ENCODE results near the gene TMEM217.

Gene TMEM217

DNA sequence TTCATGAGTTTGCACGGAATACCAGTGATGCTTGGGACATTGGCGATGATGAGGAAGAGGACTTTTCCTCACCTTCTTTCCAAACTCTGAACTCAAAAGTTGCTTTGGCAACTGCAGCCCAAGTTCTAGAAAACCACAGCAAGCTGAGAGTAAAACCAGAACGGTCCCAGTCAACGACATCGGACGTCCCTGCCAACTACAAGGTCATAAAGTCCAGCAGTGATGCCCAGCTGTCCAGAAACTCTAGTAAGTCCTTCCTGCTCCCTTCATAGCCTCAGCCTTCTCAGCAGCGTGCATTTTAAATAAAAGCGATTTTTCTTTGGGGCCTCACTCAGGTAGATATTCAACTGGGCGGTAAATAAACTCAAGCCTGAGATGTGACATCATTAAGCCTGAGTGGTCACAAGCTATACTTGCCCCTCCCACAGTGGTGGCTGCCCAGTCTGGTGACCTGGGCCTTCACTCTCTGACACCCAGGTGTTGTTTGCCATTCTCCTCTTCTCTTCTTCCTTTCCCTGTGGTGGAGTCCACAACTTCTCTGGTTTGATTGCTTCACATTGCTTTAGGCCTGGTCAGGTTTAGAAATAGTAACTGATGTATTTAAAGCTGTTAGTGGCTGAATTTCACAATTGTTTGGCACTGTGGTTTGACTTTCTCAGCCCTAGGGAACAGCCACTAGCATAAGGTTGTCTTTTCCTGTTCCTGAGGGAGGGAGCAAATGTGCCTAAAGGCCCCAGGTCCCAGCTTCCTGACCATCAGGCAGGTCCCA is 21.6 kb upstream of the TMEM217 start:
- no peak for DNase-seq

DNA sequence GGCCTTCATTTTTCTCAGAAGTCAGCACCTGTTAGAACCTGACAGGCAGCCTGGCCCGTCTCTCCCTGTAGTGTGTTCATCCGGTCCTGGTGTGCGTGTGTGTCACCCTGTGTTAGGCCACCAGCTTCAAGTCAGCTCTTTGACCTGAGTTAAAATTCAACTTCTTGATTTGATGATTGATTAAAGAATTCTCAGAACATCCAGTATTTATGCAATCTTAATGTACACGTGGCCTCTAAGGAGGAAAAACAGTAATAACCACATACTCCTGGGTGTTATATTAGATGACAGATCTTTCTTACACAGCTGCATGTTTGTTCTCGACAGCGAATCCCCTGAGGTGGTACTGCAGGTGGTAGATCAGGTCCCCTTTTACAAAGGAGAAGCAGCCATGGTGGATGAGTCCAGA is 19.1 kb upstream of the TMEM217 start:
- no peak for DNase-seq

DNA sequence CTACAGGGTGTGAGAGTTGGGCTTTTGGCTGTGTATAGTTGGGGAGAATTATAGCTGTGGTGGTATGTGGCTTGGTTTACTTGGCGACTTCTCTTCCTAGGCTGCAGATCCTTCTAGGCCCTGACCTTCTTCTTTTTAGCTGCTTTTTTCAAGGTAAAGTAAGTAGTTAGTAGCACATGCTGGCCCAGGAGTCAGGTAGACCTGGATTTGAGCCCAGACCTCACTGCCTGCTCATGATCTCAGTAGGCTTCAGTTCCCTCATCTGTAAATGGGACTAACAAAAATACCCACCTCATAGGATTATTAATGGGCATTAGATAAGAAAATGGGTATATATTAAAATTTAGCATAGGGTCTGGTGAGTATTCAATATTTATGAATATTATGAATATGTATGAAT is 17.4 kb upstream of the TMEM217 start:
- DNase-seq, result no peak

DNA sequence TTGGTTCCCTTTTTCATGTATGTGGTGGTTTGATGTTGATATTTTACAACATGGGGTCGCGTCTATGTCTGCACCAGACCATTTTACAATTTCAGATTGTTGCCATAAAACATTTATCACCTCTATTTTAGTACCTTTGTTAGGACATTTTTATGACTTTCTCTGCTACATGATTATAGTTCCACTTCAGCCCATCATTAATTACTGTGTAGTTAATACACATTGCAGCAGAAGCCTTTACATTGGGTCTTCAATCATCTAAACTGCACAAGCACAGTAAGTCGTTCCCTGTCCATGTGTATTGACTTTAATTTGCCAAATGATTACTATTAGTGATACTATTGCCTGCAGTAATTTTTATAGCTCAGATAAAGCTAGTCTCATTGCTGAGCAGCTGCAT is 15.7 kb upstream of the TMEM217 start:
- DNase-seq, result no peak

DNA sequence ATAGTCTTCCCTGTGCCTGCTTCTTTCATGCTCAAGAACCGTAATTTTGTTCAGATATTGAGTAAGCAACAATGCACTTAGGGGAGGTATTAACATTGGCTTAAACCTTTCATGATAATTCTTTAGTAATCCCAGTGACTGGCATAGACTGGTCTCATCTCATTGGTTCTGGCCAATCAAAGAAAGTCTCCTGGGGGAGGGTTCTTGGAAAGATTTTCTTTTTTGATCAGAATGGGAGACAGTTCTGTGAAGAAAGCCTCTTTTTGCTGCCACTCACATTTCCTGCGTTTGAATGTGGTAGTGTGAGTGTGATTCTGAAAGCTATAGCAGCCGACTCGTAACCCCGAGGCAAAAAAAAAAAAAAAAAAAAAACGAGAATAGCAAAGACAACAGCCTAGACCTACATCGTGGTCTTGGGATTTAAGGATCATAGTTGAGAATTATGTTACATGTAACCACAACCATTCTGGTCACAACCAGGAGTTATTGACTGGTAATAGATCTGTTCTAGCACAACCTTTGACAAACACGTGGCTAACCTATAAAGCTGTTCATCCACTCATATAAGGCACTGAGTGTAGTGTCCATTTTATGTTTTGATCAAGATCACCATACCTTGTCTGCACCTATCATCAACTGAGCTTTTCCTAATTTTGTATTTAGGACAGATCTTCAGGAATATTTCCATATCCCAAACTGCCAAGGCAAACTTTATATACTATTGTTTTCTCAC is 15.1 kb upstream of the TMEM217 start:
- no peak for DNase-seq

DNA sequence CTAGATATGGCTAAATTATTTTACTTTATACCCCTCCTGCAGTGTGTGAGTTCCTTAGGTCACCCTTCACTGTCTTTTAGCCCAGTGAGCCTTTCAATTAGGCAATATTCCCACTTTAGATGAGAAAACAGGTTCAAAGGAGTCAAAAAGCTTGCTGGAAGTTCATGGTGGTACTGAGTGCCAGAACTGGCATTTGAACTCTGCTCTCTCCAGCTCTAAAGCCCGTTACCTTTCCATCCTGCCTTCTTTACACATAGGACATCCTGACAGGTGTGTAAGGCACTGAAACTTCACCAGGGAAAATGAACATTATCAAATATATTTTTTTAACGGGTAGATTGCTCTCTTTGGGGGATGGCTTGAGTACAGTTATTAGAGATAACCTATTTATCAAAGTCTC is 11.2 kb upstream of the TMEM217 start:
- no peak for DNase-seq

DNA sequence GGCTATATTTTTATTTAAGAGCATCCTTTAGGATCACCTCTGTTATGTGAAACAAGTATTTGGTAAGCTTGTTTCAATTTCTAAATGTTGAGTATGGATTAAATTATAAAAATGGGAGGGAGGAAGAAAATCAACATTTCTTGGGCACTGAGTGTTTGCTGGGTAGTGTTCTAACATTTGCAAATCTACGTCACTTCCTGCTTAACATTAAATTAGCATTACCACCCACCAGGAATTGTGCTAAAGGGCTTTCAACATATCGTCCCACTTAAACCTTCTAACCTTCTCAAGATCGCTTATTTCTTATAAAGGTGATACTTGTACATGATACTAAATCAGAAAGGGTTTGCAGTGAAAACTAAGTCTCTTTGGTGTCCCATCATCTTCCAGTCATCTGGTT is 7.9 kb upstream of the TMEM217 start:
- no peak for DNase-seq

DNA sequence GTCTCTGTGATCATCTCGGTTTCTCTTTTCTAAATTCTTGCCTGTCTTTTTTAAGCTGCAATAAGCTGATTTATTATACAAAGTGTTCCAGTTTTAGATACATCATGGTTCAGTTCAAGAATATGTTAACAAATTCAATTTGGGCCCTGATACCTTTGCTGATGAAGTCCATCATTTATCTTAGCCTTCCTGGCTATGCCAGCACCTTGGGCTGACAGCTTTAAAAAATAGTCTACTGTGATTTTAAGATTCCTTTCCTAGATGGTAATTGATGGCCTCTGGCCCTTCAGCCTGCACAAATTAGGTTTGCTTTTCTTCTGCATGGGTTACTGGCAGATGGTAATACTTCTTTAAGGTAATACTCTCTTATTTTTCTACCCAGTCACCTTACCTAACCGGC is 7.1 kb upstream of the TMEM217 start:
- no peak for DNase-seq

DNA sequence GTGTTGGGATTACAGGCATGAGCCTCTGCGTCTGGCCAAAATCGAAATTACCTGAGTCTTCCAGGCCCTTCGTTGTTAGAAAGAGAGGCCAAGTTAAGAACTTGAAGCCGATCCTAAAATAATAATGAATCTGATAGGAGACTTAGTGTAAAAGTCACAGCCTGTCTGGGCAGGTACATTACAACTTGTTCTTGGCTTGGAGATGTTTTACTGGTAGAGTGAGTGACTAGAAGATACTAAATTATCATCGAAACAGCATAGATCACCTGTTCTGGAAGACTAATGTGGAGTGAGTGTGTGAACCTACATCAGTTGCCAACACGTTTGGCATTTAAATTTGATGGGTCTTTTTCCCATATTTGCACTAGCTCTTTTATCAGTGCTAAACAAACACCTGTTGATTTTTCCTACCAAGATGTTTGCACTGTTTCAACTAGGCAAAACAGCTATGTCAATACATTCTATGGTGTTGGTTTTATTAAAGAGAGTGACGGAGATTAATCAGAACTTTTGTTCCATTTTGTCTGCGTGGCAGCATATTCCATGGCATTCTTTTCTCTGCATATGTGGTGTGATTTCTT is 4.6 kb upstream of the TMEM217 start:
- DNase-seq, result no peak

DNA sequence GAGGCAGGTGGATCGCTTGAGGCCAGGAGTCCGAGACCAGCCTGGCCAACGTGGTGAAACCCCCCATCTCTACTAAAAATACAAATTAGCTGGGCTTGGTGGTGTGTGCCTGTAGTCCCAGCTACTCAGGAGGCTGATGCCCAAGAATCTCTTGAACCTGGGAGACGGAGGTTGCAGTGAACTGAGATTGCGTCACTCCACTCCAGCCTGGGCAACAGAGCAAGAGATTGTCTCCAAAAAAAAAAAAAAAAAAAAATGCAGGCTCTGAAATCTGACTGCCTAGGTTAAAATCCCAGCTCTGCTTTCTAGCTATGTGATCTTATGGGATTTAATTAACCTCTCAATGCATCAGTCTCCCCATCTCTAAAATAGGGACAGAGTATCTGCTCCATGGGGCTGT is 3.3 kb upstream of the TMEM217 start:
- DNase-seq, result no peak

DNA sequence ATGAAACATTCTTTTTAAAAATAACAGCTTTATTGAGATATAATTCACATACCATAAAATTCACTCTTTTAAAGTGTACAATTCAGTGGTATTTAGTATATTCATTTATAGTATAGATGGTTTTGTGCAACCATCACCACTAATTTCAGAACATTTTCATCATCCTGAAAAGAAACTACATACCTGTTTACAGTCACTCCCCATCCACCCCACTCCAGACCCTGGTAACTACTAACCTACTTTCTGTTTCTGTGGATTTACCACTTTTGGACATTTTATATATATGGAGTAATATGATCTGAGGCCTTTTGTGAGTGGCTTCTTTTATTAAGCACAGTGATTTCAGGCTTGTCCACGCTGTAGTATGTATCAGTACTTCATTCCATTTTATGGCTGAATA is 2.5 kb upstream of the TMEM217 start:
- DNase-seq, result no peak

DNA sequence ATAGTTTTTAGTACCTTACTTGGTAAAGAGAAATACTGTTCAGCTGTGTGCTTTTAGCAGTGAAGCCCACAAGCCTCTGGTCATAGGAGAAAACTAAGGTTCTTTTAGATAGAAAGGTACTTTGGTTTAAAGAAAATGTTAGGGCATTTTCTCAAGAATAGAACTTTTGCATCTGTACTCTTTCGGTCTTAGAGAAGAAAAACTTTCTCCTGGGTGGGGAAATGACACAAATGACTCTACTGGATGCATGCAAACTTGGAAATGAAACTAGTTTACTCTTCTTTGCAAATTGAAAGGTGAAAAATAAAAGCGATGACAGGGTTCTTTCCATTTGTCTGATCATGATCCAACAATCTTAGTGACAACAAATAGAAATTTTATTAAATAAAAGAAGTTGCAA is 2.1 kb upstream of the TMEM217 start:
- no peak for DNase-seq

DNA sequence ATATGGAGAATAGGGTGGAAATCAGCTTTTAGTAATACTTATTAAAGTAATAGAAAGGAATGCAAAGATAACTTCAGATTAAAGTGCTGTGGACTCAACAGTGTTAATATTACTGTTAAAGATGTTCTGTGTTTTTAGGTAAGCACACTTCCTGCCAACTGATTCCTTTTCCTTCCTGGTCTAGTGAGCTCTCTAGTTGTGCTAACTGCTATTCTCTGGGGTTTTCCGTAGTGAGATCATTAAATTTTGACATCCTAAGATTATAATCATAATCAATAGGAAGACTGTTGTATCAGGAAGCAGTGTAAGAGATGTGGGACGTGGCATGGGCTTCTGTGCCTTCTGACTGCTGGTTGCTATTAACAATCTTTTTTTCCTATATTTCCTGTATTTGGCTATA is 1.2 kb upstream of the TMEM217 start:
- DNase-seq, result no peak

DNA sequence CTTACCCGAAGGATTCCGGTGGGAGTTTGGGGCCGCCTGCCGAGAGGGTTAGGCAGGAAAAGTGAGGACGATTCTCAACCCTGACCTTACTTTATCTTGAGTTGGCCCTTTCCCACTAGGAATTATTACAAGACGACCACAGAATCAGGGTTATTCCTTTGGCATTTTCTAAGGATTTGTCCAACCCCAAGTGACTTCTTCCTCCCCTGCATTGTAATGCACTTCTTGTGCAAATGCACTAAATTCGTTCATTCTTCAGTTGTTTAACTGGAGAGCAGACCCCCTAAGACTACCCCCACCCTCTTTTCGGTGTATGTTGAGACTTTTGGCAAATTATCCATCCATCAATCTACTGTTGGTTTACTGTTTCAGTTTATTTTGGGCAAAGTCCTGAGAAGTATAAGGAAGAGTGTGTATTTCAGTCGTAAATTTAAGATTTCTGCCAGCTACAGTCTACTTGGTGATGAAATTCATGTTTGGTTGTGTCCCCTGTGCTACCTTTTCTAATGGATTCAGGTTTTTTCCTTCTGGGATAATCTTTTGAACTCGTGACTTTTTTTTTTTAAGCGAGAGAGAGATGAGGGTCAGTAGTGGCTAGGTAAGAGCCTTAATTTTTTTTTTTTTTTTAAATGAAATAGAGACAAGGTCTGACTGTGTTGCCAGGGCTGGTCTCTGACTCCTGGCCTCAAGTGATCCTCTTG is 611 bp upstream of the TMEM217 start:
- no peak for DNase-seq

DNA sequence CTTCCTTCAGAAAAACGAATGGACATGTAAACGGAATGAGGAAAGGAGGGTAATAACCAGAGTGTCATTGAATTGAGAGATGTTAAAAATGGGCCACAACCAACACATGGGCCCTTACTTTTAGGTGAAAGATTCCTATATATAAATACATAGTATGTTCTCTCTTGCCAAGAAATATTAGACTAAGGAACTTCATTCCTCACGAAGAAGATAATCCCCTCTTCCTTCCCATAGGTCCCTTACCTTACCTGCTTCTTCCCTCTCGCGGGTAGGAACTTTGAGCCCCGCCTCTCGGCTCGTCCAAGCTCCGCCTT is 667 bp downstream of the TMEM217 start:
- DNase-seq, result no peak

DNA sequence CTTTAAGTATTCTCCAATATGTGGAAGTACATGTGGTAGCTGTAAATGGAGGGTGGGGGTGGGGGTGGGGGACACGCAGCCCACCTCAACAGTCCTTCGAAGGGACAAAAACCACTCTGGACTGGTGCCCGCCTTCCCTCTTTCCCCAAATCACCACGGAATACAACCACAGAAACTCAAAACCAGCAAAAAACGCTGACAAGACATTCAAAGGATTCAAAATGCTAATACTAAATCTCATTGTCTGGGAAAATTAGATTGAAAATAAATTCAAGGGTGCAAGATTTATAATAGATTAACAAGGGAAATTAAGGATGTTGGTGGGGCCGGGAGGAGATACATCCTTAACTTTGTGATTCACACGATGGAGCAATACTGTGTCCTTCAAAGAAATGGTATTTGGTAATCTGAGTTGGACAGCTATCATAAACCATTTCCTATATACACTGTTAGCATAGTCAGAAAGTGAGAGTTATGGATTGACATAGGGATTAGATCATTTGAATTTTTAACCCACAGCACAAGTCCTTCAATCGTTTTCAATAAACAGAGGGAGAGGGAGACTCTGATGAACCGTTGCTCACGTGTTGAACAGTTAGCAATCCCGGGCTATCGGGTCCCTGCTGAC is 1.1 kb downstream of the TMEM217 start:
- no peak for DNase-seq

DNA sequence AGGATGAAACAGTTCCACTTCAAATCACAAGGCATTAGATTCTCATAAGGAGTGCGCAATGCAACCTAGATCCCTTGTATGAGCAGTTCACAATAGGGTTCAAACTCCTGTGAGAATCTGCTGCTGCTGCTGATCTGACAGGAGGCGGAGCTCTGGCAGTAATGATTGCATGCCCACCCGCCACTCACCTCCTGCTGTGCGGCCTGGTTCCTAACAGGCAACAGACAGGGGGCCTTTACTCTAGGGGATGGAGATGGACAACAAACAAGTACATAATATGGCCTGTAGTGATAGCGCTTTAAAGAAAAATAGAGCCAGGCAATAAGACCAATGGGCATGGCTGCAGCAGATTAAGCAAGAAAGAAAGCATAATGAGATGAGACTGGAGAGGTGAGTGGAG is 3.1 kb downstream of the TMEM217 start:
- no peak for DNase-seq

DNA sequence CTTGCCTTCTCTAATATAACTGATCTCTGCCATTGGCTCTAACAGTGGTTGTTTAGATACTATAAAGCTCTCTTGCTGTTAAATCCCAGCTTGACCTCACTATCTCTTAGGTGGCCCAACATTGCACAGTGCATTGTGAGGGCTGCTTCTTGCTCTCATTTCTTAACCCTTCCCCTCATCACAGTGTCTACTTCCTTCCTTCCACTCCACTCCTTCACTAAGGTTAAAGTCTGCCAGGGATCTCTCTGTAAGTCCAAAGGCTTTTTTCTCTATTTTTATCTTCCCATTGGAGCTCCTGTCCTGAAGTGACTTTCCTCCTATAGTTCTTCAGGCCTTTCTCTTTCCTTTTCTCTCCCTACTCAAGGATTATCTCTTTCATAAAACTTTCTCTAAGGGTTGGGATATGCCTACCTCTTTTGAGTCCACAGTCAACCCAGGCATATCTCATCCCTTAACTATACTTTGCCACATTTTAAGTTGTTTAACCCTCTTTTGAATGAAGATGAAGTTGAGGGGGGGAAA is 4.4 kb downstream of the TMEM217 start:
- no peak for DNase-seq

DNA sequence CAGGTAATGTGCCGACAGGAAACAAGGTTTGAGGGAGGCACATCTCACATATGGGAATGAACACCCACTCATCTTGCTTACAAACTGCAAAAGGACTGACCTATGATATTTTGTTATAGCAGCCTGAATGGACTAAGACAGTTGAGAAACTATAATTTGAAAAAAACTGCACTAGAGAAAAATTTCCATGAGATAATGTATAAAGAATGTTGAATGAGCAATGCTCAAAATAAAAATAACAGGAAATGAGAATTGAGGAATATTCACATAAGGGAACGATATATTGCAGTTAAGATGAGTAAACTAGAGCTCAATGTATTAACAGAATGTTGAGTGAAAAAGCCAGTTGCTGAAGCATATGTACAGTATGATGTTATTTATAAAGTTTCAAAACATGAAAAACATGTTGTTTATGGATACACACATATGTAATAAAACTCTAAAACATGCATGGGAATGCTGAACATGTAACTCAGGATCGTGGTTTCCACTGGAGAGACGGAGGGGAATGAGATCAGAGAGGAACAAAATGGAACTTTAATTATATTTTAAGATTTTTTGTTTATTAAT is 6.6 kb downstream of the TMEM217 start:
- DNase-seq, result no peak

DNA sequence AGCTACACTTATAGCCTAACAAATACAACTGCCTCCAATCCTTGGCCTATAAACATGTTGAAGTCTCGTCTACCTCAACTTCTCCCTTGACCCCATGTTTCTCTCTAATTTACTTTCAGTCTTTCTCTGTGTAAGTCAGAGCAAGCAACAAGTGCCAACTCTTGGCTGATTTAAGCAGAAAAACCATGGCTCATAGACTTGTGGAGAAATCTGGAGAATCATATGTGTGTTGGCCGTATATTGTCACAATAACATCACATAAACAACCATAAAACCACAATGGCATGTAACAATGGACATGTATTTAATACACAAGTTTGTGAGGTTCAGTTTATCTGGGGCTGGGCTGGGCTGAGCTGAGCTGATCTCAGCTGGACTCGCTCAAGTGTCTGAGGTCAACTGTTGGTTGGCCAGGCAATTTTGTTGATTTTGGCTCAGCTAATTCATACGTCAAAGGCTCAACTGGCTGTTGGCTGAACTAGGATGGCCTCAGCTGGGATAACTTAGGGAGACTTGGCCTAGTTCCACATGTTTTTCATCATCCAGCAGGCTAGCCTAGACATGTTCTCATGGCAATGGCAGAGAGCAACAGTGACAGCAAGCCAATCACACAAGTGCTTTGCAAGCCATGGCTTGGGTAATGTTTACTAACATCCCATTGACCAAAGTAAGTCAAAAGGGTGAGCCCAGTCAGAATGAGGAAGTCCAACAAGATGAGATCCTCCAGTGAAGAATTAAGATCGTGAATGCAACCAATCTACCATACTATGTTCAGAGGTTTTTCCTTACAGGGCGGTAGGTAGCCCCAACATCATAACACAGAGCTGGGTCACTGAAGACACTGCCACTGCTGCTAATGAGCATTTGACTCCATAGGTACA is 13.3 kb downstream of the TMEM217 start:
- DNase-seq, result peak in 4 of 14 donors; percentile 16 to 46 (median 33)

DNA sequence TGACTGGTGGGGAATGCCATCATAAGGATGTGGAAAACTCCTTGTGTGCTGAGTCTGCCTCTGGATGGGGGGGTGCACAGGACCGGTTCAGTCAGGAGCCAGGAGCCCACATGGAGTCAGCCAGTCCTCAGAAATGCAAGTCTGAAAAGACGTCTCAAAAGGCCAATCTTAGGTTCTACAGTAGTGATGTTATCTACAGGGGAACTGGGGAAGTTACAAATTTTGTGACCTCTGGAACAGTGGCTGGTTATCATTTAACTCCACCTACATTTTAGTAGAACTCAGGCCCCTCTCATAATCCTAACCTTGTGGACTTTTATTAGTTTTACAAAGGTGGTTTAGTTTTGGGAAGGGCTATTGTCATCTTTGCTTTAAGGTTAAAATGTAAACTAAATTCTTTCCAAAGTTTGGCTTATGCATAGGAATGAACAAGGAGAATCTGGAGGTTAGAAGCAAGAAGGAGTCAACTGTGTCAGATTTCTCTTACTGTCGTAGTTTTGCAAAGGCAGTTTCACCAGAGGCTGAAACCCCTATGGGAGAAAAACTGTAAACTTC is 14.1 kb downstream of the TMEM217 start:
- DNase-seq, result no peak
